ENCODE data around the gene LARGE2. TPM values are rescaled to one million over a fixed set of nuclear protein-coding genes. Genes with fewer than 3 reads are reported as not detected.
A peak's percentile ranks its signal among the peaks of the same experiment; 100 is the strongest.

The LARGE2 gene
- total and polyA plus RNA-seq, 2 of the 13 experiments (the other 11 are each of a cell fraction or from before 2014, with no cell fraction given) = 8.5 to 21.6 TPM

DNA sequence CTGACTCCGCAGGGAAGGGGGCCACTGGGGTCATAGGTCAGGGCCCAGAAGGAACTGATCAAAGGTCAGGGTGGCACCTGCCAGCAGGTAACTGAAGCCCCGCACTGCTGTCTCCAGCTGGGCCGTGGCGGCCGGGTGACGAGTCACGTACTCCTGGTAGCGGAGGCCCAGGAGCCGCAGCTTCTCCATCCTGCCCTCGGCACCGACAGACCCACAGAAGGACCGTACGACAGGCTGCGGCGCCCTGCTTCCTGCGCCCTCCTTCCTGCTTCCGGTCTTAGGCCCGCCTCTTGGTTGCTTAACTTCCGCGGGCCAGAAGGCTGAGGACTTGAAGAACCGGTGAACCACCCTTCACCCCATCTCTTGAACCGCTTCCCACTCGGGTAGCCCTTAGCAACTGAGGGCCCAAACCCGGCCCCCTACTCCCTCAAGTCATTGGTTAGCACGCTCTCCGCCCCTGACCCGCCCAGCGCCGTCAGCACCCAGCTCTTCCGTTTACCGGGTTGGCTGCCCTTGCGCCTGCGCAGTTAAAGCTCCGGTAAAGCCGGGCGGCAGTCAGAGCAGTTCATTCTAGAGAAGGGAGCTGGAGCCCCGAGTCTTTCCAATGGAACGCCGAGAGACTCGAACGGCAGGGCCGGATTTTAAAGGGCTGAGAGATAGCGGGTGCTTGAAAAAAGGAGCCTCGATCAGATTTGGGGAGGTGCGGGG is 4.7 kb upstream of the LARGE2 start, which contains the start of gene PEX16 (continued):
- TF ChIP-seq, protein P1, sequence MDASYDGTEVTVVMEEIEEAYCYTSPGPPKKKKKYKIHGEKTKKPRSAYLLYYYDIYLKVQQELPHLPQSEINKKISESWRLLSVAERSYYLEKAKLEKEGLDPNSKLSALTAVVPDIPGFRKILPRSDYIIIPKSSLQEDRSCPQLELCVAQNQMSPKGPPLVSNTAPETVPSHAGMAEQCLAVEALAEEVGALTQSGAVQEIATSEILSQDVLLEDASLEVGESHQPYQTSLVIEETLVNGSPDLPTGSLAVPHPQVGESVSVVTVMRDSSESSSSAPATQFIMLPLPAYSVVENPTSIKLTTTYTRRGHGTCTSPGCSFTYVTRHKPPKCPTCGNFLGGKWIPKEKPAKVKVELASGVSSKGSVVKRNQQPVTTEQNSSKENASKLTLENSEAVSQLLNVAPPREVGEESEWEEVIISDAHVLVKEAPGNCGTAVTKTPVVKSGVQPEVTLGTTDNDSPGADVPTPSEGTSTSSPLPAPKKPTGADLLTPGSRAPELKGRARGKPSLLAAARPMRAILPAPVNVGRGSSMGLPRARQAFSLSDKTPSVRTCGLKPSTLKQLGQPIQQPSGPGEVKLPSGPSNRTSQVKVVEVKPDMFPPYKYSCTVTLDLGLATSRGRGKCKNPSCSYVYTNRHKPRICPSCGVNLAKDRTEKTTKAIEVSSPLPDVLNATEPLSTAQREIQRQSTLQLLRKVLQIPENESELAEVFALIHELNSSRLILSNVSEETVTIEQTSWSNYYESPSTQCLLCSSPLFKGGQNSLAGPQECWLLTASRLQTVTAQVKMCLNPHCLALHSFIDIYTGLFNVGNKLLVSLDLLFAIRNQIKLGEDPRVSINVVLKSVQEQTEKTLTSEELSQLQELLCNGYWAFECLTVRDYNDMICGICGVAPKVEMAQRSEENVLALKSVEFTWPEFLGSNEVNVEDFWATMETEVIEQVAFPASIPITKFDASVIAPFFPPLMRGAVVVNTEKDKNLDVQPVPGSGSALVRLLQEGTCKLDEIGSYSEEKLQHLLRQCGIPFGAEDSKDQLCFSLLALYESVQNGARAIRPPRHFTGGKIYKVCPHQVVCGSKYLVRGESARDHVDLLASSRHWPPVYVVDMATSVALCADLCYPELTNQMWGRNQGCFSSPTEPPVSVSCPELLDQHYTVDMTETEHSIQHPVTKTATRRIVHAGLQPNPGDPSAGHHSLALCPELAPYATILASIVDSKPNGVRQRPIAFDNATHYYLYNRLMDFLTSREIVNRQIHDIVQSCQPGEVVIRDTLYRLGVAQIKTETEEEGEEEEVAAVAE (CRISPR knock-in tag; IDR thresholded peaks at IDR 0.05; ENCODE audit: borderline replicate concordance) = peak; percentile 39; the same call in 1 of the 2 replicates
- TF ChIP-seq, protein P2, sequence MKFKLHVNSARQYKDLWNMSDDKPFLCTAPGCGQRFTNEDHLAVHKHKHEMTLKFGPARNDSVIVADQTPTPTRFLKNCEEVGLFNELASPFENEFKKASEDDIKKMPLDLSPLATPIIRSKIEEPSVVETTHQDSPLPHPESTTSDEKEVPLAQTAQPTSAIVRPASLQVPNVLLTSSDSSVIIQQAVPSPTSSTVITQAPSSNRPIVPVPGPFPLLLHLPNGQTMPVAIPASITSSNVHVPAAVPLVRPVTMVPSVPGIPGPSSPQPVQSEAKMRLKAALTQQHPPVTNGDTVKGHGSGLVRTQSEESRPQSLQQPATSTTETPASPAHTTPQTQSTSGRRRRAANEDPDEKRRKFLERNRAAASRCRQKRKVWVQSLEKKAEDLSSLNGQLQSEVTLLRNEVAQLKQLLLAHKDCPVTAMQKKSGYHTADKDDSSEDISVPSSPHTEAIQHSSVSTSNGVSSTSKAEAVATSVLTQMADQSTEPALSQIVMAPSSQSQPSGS (CRISPR knock-in tag; IDR thresholded peaks at IDR 0.05) = peak; percentile 52; the same call in 1 of the 2 replicates
- TF ChIP-seq, protein P3, sequence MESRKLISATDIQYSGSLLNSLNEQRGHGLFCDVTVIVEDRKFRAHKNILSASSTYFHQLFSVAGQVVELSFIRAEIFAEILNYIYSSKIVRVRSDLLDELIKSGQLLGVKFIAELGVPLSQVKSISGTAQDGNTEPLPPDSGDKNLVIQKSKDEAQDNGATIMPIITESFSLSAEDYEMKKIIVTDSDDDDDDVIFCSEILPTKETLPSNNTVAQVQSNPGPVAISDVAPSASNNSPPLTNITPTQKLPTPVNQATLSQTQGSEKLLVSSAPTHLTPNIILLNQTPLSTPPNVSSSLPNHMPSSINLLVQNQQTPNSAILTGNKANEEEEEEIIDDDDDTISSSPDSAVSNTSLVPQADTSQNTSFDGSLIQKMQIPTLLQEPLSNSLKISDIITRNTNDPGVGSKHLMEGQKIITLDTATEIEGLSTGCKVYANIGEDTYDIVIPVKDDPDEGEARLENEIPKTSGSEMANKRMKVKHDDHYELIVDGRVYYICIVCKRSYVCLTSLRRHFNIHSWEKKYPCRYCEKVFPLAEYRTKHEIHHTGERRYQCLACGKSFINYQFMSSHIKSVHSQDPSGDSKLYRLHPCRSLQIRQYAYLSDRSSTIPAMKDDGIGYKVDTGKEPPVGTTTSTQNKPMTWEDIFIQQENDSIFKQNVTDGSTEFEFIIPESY (CRISPR knock-in tag; IDR thresholded peaks at IDR 0.05) = 0 out of 2 replicates have a peak, but pooled peaks have one; percentile 13
- TF ChIP-seq CEBPB (IDR thresholded peaks at IDR 0.05; ENCODE audit: borderline replicate concordance, low read depth, low read length) (peak; percentile 95), MEIS2 (CRISPR knock-in tag; IDR thresholded peaks at IDR 0.05) (no peak), ZNF335 (CRISPR knock-in tag; IDR thresholded peaks at IDR 0.05) (no peak), RFXANK (CRISPR knock-in tag; IDR thresholded peaks at IDR 0.05) (no peak), SIN3B (IDR thresholded peaks at IDR 0.05; ENCODE audit: low read length) (peak; percentile 51; the same call in 1 of the 2 replicates), ELF4 (CRISPR knock-in tag; IDR thresholded peaks at IDR 0.05; ENCODE audit: borderline replicate concordance) (peak; percentile 95; the same call in 1 of the 2 replicates), FOXK2 (IDR thresholded peaks at IDR 0.05) (no peak), MED1 (CRISPR knock-in tag; IDR thresholded peaks at IDR 0.05) (peak; percentile 61), EHMT2 (IDR thresholded peaks at IDR 0.05; ENCODE audit: borderline replicate concordance, low read depth, low read length) (no peak), ZBTB20 (CRISPR knock-in tag; IDR thresholded peaks at IDR 0.05; ENCODE audit: borderline replicate concordance, low read depth) (peak; percentile 74), KAT8 (CRISPR knock-in tag; IDR thresholded peaks at IDR 0.05) (peak; percentile 96), NR2F2 (IDR thresholded peaks at IDR 0.05; ENCODE audit: borderline replicate concordance, low read depth) (0 out of 2 replicates have a peak, but pooled peaks have one; percentile 15)
- TF ChIP-seq, protein P4, sequence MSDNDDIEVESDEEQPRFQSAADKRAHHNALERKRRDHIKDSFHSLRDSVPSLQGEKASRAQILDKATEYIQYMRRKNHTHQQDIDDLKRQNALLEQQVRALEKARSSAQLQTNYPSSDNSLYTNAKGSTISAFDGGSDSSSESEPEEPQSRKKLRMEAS (IDR thresholded peaks at IDR 0.05) = peak; percentile 60
- TF ChIP-seq, protein P5, sequence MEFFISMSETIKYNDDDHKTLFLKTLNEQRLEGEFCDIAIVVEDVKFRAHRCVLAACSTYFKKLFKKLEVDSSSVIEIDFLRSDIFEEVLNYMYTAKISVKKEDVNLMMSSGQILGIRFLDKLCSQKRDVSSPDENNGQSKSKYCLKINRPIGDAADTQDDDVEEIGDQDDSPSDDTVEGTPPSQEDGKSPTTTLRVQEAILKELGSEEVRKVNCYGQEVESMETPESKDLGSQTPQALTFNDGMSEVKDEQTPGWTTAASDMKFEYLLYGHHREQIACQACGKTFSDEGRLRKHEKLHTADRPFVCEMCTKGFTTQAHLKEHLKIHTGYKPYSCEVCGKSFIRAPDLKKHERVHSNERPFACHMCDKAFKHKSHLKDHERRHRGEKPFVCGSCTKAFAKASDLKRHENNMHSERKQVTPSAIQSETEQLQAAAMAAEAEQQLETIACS (CRISPR knock-in tag; IDR thresholded peaks at IDR 0.05) = 0 out of 2 replicates have a peak, but pooled peaks have one; percentile 31
- TF ChIP-seq, protein P6, sequence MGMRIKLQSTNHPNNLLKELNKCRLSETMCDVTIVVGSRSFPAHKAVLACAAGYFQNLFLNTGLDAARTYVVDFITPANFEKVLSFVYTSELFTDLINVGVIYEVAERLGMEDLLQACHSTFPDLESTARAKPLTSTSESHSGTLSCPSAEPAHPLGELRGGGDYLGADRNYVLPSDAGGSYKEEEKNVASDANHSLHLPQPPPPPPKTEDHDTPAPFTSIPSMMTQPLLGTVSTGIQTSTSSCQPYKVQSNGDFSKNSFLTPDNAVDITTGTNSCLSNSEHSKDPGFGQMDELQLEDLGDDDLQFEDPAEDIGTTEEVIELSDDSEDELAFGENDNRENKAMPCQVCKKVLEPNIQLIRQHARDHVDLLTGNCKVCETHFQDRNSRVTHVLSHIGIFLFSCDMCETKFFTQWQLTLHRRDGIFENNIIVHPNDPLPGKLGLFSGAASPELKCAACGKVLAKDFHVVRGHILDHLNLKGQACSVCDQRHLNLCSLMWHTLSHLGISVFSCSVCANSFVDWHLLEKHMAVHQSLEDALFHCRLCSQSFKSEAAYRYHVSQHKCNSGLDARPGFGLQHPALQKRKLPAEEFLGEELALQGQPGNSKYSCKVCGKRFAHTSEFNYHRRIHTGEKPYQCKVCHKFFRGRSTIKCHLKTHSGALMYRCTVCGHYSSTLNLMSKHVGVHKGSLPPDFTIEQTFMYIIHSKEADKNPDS (CRISPR knock-in tag; IDR thresholded peaks at IDR 0.05) = no peak

Data from HepG2 (cell line).